NCI-H510A (cell line): ENCODE data around the gene L3MBTL4.

Experiments
- DNase-seq: peaks from one replicate; lab custom pipeline; 2025; lab: John Stamatoyannopoulos, UW

The L3MBTL4 gene

GRCh38 chr18:6024745-6025248, 389.9 kb downstream of the L3MBTL4 start:
- DNase-seq = no peak

DNA sequence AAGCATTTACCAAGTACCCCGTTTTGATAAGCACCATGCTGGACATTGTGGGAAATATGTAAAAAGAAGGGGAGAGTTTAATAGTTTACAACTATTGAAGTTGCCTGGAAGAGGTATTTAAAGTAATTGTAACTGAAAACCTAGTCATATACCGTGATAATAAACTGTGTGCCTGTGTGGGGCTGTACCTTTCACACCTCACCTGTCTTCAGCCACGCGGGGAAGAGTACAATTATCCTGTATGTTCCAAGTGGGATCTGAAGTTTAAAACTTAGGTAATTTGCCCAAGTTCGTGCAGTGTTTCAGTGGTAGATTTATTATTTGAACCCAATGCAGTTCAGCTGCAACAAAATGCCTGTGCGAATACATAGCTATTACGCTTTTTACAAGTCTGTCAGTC, 391.2 kb downstream of the L3MBTL4 start:
- DNase-seq = no peak

GRCh38 chr18:6022845-6023244, 391.9 kb downstream of the L3MBTL4 start:
- DNase-seq = no peak

- DNase-seq = no peak
These were observed 392.7 kb downstream of the L3MBTL4 start for GRCh38 chr18:6022074-6022444.

DNA sequence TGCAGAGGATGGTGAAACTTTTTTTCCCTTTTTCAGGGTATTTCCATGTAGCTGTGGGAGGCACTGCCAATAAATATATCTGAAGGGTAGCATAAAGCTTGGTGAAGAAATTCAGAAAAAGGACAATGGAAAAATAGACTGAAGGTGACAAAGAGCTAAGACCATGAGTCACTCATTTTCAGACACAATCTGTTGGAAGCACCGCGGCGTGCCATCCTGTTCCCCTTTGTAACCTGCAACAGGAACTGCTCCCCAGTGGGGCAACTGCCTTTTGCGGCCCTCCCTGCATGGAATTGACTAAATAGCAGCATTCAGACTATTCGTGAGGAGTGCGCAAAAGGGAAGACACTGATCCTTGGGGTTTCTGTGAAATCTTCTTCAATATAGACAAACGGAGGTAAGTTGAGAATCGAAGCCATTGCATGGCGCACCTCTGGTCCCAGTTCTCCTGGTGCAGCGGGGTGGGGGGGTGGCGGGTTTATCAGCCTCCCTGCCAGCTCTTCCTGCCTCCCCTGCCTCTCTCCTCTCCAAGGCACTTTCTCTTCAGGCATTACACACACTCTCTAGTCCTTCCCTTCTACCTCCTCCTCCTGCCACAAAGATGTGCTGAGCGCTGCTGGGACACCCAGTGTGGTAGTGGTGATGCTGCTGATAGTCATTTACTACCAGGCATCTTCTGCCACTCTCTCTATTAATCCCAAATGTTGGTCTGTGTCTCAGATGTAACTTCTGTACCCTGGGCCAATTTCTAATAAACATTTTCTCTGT, 393.2 kb downstream of the L3MBTL4 start:
- DNase-seq = no peak

DNA sequence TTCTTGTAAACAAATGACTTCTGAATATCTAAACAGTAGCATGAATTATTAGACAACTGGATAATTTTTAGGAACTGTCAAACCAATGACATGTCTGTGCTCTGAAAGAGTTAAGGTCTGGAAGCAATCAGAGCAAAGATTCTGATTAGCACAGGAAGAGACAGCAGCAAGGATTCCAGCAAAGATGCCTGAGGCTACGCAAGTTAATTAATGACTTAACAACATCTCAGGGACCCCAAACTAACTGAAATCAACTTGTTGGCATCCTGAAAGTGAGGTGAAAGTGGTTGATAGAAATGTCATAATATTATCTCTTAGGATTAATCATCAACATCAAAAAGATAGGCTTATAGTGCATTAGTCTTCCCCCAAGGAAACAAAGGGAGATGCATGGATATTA, 396.0 kb downstream of the L3MBTL4 start:
- DNase-seq = no peak

DNA sequence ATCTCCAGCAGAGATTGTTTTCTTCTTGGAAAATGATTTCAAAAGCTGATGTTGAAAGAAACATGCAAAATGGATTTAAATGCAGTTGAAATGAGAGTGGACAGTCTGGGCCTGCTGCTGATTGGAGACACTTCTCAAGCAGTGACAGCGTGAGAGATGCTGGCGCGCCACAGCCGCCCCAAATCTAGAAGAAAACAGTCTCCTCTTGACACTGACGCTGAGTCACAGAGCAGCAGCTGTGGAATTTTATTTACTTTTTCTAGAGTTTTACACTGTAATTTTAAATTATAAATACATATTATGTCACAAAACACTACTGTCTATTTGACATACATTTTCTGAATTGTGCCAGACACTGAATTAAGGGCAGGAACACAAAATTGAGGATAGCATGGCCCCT, 397.5 kb downstream of the L3MBTL4 start:
- no peak for DNase-seq

- DNase-seq = no peak
These were observed 399.3 kb downstream of the L3MBTL4 start for GRCh38 chr18:6015364-6015763.

DNA sequence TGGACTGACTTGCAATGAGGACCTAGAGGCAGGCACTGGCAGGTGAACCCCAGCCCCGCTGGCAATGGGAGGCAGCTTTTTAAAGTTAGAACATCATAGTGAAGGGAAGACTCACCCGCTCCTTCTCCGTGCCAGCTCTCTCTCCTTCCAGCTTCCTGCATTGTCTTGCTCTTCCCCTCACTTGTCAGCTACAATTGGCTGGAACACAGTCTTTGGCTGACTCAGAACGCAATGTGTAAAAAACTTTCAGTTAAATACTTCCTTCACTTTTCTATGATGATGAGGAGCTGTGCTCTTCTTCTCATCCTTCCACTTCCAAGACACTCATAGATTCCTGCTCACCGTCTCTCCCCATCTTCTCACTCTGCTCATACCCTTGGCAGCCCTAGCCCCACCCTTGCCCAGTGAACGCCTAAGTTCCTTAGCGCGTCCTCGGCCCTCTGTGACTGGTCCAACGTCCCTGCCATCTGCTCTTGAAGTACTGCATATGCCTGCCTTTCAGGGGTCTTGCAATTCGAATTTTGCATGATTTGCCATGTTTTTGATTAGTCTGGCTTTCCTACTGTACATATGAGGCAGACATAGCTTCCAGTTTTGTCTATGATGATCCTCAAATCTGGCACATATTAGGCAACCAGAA, 401.4 kb downstream of the L3MBTL4 start:
- DNase-seq = no peak

GRCh38 chr18:6010921-6011320, 403.8 kb downstream of the L3MBTL4 start:
- DNase-seq = no peak

DNA sequence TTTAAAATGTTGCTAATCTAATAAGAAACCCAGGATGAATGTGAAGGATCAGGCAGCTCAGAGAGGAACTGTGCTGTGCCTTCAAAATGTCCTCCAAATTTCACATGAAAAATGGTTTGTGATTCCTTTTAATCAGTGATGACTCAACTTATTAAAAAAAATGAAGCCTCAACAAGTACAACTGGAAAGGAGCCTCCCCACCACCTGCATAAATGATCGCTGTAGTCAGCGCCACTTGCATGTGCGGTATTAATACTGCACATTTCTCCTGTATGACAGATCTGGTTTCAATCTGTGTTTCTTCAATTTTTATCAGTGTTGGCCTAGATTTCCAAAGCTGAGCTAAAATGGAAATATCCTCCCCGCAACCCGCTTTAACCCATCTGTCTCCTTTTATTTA, 404.4 kb downstream of the L3MBTL4 start:
- DNase-seq = no peak

DNA sequence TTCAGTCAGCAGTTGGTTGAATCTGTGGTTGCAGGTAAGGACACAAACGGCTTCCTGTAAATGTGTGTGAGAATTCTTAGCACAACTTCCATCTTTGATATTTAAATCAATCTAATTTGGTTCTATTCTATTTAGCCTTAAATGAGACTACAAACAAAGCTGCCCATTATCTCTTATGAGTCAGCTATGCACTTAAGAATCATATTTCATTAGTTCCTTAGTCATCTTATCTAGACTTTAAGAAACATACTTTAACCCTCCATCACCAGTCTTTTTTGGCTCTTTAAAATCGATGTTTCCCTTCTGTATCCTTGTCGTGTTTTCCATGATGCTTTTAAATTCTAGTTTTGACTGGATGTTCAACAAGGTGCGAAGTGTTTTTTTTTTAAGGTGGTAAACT, 405.0 kb downstream of the L3MBTL4 start:
- no peak for DNase-seq

GRCh38 chr18:6004683-6005082, 410.0 kb downstream of the L3MBTL4 start:
- no peak for DNase-seq

GRCh38 chr18:6004119-6004518, 410.6 kb downstream of the L3MBTL4 start:
- no peak for DNase-seq

DNA sequence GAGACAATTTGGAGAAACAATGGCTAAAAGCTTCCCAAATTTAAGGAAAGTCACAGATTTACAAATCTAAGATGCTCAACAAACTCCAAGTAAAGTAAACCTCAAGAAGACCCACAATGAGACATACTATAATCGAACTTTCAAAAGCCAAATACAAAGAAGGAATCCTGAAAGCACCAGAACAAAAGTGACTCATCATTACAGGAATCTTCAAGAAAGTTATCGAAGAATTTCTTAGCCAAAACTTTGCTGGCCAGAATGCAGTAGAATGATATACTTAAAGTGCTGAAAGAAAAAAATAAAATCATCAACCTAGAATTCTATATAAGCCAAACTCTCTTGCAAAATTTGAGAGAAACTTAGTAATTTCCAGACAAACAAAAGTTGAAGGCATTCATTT, 412.8 kb downstream of the L3MBTL4 start:
- DNase-seq = no peak

GRCh38 chr18:5998907-5999306, 415.8 kb downstream of the L3MBTL4 start:
- no peak for DNase-seq

DNA sequence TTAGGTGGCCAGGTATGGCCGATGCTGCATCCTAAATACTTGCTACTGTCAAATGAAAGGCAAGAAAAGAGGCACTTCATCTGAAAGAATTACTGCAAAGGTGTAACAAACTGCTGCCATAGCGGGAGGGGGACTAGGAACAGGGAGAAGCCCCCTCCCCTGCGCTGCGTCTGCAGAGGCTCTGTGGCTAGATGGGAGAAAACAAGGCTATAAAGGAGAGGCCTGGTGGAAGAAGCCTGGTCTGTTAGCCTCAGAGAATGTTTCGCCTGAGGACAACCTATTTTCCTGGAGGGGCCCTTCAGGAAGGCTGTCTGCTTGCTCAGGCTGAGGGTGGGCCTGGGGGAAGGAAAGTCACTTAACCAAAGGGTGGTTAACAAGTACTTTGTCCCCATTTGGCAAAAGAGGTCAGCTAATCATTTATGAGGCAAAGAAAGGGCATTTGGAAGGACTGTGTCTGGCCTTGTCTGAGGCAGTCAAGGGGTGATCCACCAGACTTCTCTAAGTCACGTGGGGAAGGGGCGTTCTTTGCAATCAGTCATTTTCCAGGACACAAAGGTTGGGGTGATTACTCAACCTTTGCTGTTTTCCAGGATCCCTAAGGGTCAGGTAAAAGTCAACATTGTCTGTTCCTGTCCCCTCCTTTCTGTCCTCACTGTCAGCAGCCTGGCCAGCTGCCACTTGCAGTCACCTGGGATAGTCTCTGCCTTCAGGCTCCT, 416.4 kb downstream of the L3MBTL4 start:
- DNase-seq = no peak

DNA sequence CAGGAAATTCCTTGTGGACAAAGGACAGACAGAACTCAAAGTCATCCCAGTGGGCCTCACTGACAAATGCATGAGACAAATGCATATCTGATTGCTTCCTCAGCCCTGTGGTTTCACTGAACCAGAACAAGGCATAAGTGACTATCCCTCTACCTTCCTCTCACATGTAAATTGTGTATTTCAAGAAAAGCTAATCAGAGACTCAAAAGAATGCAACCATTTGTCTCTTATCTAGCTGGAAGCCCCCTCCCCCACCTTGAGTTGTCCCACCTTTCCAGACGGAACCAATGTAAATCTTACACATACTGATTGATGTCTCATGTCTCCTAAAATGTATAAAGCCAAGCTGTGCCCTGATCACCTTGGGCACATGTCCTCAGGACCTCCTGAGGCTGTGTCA, 417.4 kb downstream of the L3MBTL4 start:
- DNase-seq = no peak

- DNase-seq = no peak
These were observed 419.1 kb downstream of the L3MBTL4 start for GRCh38 chr18:5995626-5996025.

DNA sequence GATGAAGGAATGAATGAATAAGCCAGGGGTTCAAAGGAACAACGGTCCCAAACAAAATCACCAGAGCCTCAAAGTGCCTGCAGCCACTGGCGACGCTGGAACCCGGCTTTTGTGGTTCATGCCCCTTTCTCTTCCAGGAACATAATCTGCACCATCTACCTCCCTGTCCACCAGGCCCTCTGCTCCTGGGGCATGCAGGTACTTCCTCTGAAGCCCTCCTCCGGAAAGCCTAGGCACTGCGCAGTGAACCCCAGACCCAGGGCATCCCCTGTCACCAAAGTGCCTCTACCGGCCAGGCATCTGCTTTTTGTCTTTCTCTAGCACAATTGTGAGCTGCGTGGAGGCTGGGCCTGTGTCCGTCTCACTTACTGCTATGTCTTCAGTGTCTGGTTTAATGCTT, 420.8 kb downstream of the L3MBTL4 start:
- DNase-seq = no peak

DNA sequence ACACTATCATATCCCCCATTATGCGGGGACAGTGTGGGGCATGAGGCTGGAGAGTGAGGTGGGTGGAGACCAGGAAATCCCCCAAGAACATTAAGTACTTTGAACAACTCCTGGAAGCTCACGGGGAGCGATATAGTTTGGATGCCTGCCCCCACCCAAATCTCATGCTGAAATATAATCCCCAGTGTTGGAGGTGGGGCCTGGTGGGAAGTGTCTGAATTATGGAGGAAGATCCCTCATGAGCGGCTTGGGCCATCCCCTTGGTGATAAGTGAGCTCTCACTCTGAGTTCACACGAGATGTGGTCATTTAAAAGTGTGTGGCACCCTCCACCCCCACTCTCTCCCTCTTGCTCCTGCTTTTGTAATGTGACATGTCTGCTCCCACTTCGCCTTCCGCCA, 422.3 kb downstream of the L3MBTL4 start:
- DNase-seq = no peak

GRCh38 chr18:5987249-5987648, 427.5 kb downstream of the L3MBTL4 start:
- no peak for DNase-seq
